ENCODE measurements around the gene MAPKAPK2. TPM values are rescaled to one million over a fixed set of nuclear protein-coding genes. Genes with fewer than 3 reads are reported as not detected.
A peak's percentile ranks its signal among the peaks of the same experiment; 100 is the strongest.

The MAPKAPK2 gene
- total RNA-seq, 1 donor from 2014 or later, result 77.7 TPM

GRCh38 chr1:206702260-206702659, 17.6 kb downstream of the MAPKAPK2 start:
- TF ChIP-seq CTCF (conservative IDR thresholded peaks at IDR 0.05), result no peak
- Mint-ChIP-seq H3K4me1 (peaks cover 53% of the 10 kb centered on the region), H3K9me3 (no peaks in the 10 kb centered on the region), H3K27ac (ENCODE audit: unreplicated experiment) (no peak overlapping the region), H3K27me3 (ENCODE audit: low read depth) (no peaks in the 10 kb centered on the region), H3K4me3 (no peak overlapping the region), H3K36me3 (ENCODE audit: low read depth) (no peaks in the 10 kb centered on the region)
- no peak for DNase-seq (ENCODE audit: low read depth, low spot score)

GRCh38 chr1:206702803-206703202, 18.1 kb downstream of the MAPKAPK2 start:
- H3K27me3 Mint-ChIP-seq (ENCODE audit: low read depth), result no peaks in the 10 kb centered on the region
- no peaks in the 10 kb centered on the region for H3K36me3 Mint-ChIP-seq (ENCODE audit: low read depth)
- DNase-seq (ENCODE audit: low read depth, low spot score), result no peak
- H3K4me1 Mint-ChIP-seq, result peaks cover 57% of the 10 kb centered on the region
- no peak overlapping the region for H3K4me3 Mint-ChIP-seq
- no peak for TF ChIP-seq CTCF (conservative IDR thresholded peaks at IDR 0.05)
- no peaks in the 10 kb centered on the region for H3K9me3 Mint-ChIP-seq
- no peak overlapping the region for H3K27ac Mint-ChIP-seq (ENCODE audit: unreplicated experiment)

- Mint-ChIP-seq H3K27ac (ENCODE audit: unreplicated experiment) (peak overlapping the region; percentile 69), H3K36me3 (ENCODE audit: low read depth) (no peaks in the 10 kb centered on the region), H3K4me3 (peak overlapping the region; percentile 14), H3K4me1 (peaks cover 64% of the 10 kb centered on the region), H3K9me3 (no peaks in the 10 kb centered on the region), H3K27me3 (ENCODE audit: low read depth) (no peaks in the 10 kb centered on the region)
- no peak for TF ChIP-seq CTCF (conservative IDR thresholded peaks at IDR 0.05)
- DNase-seq (ENCODE audit: low read depth, low spot score), result no peak
These were observed 19.0 kb downstream of the MAPKAPK2 start for GRCh38 chr1:206703661-206704060.

- peaks cover 70% of the 10 kb centered on the region for H3K4me1 Mint-ChIP-seq
- no peaks in the 10 kb centered on the region for H3K9me3 Mint-ChIP-seq
- TF ChIP-seq CTCF (conservative IDR thresholded peaks at IDR 0.05), result no peak
- no peak for DNase-seq (ENCODE audit: low read depth, low spot score)
- H3K27ac Mint-ChIP-seq (ENCODE audit: unreplicated experiment), result peak overlapping the region; percentile 69
- no peaks in the 10 kb centered on the region for H3K36me3 Mint-ChIP-seq (ENCODE audit: low read depth)
- H3K27me3 Mint-ChIP-seq (ENCODE audit: low read depth), result no peaks in the 10 kb centered on the region
- H3K4me3 Mint-ChIP-seq, result no peak overlapping the region
These were observed 19.5 kb downstream of the MAPKAPK2 start for GRCh38 chr1:206704226-206704625.

GRCh38 chr1:206705191-206705590, 20.5 kb downstream of the MAPKAPK2 start:
- Mint-ChIP-seq H3K36me3 (ENCODE audit: low read depth) (no peaks in the 10 kb centered on the region), H3K27me3 (ENCODE audit: low read depth) (no peaks in the 10 kb centered on the region), H3K27ac (ENCODE audit: unreplicated experiment) (peak overlapping the region; percentile 82), H3K9me3 (no peaks in the 10 kb centered on the region), H3K4me1 (peaks cover 75% of the 10 kb centered on the region), H3K4me3 (peak overlapping the region; percentile 47)
- TF ChIP-seq CTCF (conservative IDR thresholded peaks at IDR 0.05), result no peak
- DNase-seq (ENCODE audit: low read depth, low spot score), result peak; percentile 18

Data from neural crest cell (in vitro differentiated cells).